Measurements from ENCODE around the gene GPR146.

- TF ChIP-seq, protein P1, sequence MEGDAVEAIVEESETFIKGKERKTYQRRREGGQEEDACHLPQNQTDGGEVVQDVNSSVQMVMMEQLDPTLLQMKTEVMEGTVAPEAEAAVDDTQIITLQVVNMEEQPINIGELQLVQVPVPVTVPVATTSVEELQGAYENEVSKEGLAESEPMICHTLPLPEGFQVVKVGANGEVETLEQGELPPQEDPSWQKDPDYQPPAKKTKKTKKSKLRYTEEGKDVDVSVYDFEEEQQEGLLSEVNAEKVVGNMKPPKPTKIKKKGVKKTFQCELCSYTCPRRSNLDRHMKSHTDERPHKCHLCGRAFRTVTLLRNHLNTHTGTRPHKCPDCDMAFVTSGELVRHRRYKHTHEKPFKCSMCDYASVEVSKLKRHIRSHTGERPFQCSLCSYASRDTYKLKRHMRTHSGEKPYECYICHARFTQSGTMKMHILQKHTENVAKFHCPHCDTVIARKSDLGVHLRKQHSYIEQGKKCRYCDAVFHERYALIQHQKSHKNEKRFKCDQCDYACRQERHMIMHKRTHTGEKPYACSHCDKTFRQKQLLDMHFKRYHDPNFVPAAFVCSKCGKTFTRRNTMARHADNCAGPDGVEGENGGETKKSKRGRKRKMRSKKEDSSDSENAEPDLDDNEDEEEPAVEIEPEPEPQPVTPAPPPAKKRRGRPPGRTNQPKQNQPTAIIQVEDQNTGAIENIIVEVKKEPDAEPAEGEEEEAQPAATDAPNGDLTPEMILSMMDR (conservative IDR thresholded peaks at IDR 0.05 in 1 of 2, IDR thresholded peaks at IDR 0.05 in 1 of 2; ENCODE audit: low read depth in 1 of 2, low read length in 2 of 2): no peak
- no peak for TF ChIP-seq EZH2 (IDR thresholded peaks at IDR 0.05; ENCODE audit: low read length, missing control alignments)
These were observed 25.0 kb upstream of the GPR146 start for GRCh38 chr7:1019255-1019785.
